T1000 (cell line): ENCODE data around the gene SERINC5.
"Not testable (repeated sequence)": the region's sequence is repeated elsewhere in the genome, so short reads cannot be mapped to it uniquely, and the experiment has no call there.

Source experiments
- DNase-seq: peaks from one replicate; lab custom pipeline; 2025; ENCODE audit warnings: mixed read lengths; lab: John Stamatoyannopoulos, UW

Gene SERINC5

GRCh38 chr5:80255811-80256712 is at the start of gene SERINC5:
Gene SERINC5 (minus strand): TSS chr5:80256048. CDS start chr5:80255922, 126 bp downstream.
- peak; percentile 63 for DNase-seq

GRCh38 chr5:80302636-80303035 is 46.8 kb upstream of the SERINC5 start:
- no peak for DNase-seq

- not testable (repeated sequence) for DNase-seq
Measured at GRCh38 chr5:80301342-80301741, 45.5 kb upstream of the SERINC5 start.

- not testable (repeated sequence) for DNase-seq
Measured at GRCh38 chr5:80300796-80301195, 44.9 kb upstream of the SERINC5 start.

GRCh38 chr5:80300125-80300524 is 44.3 kb upstream of the SERINC5 start:
- no peak for DNase-seq

- no peak for DNase-seq
Measured at GRCh38 chr5:80299601-80300000, 43.8 kb upstream of the SERINC5 start.

GRCh38 chr5:80296121-80296520 is 40.3 kb upstream of the SERINC5 start:
- no peak for DNase-seq

- DNase-seq, result no peak
Measured at GRCh38 chr5:80291761-80292160, 35.9 kb upstream of the SERINC5 start.

- no peak for DNase-seq
Measured at GRCh38 chr5:80289320-80289719, 33.5 kb upstream of the SERINC5 start.

- DNase-seq, result no peak
Measured at GRCh38 chr5:80288177-80288576, 32.3 kb upstream of the SERINC5 start.

GRCh38 chr5:80284720-80285119 is 28.9 kb upstream of the SERINC5 start:
- DNase-seq, result no peak

- DNase-seq, result no peak
Measured at GRCh38 chr5:80283360-80283759, 27.5 kb upstream of the SERINC5 start.

- DNase-seq, result no peak
Measured at GRCh38 chr5:80282054-80282453, 26.2 kb upstream of the SERINC5 start.

GRCh38 chr5:80277191-80277590 is 21.3 kb upstream of the SERINC5 start:
- DNase-seq, result no peak

- DNase-seq, result no peak
Measured at GRCh38 chr5:80276186-80276585, 20.3 kb upstream of the SERINC5 start.

- no peak for DNase-seq
Measured at GRCh38 chr5:80275347-80275746, 19.5 kb upstream of the SERINC5 start.

GRCh38 chr5:80270543-80270942 is 14.7 kb upstream of the SERINC5 start:
- not testable (repeated sequence) for DNase-seq

- DNase-seq, result no peak
Measured at GRCh38 chr5:80269991-80270438, 14.2 kb upstream of the SERINC5 start.

- no peak for DNase-seq
Measured at GRCh38 chr5:80268916-80269315, 13.1 kb upstream of the SERINC5 start.

- DNase-seq, result no peak
Measured at GRCh38 chr5:80266566-80266965, 10.7 kb upstream of the SERINC5 start.

GRCh38 chr5:80260461-80260860 is 4.6 kb upstream of the SERINC5 start:
- DNase-seq, result no peak

GRCh38 chr5:80259511-80260203 is 3.8 kb upstream of the SERINC5 start:
- no peak for DNase-seq

GRCh38 chr5:80255431-80255810 is 427 bp downstream of the SERINC5 start:
- DNase-seq, result peak; percentile 63
